GM21360 (cell line): ENCODE measurements around the gene CRYGS.
"Not testable (repeated sequence)": the region's sequence is repeated elsewhere in the genome, so short reads cannot be mapped to it uniquely, and the experiment has no call there.

Experiments
- ATAC-seq: cut with Tn5 transposase; IDR thresholded peaks from one replicate; pipeline ENCODE4 v1.9.1; 2021; ENCODE audit warnings: mild to moderate bottlenecking, moderate library complexity; ENCODE audit not compliant: unreplicated experiment

CRYGS gene

DNA sequence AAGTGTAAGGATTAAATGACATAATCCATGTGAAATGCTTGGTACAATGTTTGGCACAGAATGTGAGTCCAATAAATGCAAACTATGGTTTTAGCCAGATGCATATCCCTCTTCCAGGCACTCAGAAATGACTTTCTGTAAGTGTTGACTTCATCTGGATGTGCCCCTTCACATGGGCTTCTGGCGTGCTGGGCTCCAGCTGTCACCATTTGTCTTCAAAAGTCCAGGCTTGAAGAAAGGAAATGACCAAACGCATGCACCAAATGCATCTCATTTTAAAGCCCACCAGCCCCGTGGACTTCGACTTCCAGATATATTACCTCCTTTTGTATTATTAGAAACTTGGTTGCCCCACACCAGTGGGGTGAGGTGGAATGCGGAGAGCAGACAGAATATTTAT lies 23.7 kb downstream of the CRYGS start:
- ATAC-seq: no peak

DNA sequence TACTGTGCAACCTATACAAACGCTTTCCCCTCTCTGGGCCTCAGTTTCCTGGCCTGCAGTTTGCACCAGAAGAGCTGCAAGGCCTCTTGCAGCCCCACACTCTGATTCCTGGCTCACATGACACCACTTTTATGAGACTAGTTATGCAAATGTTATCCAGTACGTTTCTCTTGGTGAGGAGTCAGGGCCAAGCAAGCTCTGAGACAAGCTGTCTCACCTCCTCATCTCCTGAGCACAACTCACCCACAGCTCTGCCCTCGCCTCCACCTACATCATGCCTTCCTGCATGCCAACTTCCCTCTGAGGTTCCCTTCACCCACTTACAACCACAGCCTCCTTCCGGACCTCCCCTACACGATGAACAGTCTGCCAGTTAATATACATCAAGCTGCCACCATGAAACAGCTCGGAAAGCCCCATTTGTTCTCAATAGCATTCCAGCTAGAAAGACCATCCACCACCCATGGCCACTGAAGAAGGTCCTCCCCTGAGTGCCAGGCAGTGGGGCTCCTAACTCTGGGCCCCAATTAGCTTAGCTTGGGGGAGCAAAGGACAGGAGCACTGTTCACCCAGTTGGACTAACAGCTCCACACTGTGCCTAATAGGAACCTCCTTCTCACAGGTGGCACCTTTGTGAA lies 25.0 kb downstream of the CRYGS start:
- no peak for ATAC-seq

DNA sequence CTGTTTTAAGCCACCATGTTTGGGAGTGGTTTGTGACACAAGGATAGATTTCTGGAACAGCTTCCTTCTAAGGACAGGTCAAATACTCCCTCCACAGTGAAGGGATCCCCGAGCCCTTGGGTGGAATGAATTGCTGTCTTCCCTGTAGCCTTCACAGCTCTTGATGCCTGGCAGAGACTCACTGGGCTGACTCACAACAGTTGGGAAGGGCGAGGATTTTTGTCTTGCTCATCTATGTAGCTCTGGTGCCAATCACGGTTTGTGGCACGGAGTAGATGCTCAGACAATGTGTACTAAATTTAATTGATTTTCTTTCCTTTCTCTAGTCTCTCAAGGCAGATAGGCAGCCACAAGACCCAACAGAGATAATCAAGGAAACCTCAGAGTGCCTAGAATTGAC lies 27.0 kb downstream of the CRYGS start:
- no peak for ATAC-seq

DNA sequence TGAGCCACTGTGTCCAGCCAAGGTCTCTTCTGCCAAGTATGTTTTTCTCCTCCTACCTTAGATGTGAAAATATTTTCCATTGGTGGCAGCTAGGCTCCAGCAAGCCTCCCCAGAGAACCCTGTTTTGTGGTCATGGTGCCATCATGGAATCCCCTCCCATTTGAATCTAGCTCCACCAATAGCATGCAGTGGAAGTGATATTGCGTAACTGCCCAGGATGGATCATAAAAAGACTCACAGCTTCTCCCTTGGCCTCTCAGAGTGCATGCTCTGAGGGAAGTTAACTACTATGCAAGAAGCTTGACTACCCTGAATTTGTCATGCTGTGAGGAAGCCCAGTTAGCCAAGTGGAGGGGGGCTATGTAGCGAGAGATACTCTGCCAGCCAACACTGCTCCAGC lies 27.5 kb downstream of the CRYGS start:
- no peak for ATAC-seq

GRCh38 chr3:186515125-186515524 lies 29.1 kb downstream of the CRYGS start:
- ATAC-seq: no peak

DNA sequence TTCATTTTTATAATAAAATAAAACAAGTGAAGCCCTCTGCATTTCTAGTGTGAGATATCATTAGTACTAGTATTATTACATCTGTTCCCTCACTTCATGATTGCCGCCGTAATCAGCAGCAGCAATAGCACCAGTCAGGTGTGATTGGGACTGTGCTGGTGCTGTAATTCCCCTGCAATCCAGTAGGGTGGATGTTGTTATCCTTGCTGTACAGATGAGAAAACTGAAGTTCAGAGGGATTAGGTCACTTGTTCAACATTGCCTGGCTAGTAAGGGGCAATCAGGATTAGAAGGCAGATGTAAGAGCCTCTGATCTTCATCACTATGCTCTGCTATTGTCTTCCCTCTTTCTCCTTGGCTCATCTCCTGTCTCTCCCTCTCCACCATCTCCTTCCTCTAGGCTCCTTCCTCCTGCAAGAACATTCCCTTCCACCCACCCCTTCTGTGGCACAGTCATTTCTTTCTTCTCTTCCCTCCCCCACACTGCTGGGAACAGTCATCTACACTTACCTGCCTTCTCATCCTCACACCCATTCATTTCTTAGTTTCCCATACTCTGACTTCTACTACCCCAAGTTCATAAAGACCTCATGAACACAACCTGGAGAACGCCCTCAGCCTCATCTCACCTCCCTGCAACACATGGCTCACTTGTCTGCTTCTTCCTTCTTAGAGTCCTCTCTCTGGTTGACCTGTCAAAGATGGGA lies 29.7 kb downstream of the CRYGS start:
- no peak for ATAC-seq

GRCh38 chr3:186513386-186513785 lies 30.8 kb downstream of the CRYGS start:
- no peak for ATAC-seq

GRCh38 chr3:186512570-186513302 lies 31.4 kb downstream of the CRYGS start:
- no peak for ATAC-seq

GRCh38 chr3:186511702-186512101 lies 32.5 kb downstream of the CRYGS start:
- no peak for ATAC-seq

DNA sequence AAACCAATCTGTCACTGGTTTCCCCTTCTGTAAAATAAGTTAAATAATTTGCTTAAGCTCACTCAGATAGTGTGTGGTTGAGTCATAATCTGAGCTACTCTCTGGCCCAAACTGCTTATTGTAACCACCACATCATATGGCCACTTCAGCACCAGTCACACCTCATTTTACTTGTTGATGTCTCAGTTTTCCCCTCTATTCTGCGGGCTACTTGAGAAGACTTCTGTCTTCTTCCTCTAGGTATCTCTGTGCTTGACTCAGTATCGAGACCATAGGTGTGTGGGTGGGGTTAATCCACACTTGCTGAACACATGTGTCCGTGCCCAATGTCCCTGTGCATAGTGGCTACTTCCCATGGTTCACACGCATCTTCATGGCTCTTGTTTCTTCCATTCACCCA lies 32.9 kb downstream of the CRYGS start:
- peak; percentile 72 for ATAC-seq

DNA sequence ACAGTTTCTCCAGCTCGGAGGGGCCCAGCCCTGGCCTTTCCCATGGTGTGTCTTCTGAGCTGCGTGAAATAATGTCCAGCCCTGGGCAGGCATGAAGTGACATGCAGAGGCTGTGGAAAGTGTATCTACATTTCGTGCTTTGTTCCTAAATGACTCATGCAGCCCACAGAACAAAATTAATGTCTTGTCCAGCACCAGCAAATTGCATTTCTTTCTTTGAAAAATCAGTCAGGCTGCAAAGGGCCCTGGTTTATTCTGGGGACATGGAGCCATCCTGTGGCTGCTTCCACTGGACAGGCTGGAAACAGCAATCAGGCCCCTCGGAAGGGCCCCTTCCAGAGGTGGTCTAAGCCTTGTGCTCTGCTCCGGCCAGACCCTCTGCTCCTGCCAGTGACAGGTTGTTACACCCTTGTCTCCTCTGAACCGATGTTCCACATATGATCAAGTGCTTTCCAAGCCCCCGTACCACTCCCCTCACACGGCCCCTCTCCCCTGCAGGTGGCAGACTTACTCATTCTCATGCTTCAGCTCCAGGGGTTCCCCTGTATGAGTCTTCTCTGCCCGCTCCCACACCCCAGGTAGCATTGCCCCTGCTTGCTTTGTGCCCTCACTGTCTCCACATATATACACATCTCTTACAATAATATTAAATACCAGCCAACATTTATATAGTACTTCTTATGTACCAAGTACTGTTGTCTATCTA lies 33.7 kb downstream of the CRYGS start:
- peak; percentile 27 for ATAC-seq

DNA sequence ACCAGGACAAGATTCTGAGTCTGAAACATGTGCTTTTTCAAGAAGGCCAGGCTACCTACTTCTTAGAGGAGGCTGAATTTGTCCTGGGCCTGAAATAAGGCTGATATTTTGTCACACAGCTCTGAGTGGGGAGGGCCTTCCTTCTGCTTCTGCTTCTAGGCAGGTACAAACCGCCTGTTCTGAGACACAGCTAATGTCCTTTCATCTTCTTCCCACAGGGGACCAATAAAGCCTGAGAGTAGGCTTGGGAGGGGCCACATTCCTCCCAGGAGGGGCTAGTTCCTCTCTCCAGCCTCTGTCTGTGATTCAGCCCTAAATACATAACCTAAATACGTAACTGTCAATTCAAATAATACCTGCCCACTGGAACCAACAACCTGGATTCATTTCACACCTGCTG lies 34.8 kb downstream of the CRYGS start:
- ATAC-seq: no peak

DNA sequence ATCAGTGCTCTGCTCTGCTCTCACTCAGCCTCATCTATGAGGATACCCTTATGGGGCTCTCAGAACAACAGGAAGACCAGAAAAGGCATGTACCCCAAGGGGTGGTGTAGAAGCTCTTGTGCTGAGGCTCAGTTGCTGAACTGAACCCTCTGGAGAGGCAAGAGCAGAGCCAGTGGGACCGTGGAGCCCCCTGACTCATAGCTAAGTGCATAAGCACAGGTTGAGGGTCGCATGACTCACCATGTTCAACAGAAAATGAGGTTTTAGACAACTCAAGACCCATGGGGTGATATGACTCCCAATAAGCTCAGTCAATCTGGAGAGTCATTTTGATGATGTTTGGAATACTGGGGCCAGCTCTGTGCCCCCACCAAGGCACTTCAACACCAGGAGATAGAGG lies 37.3 kb downstream of the CRYGS start:
- ATAC-seq: no peak

- no peak for ATAC-seq
These were observed 37.9 kb downstream of the CRYGS start for GRCh38 chr3:186506191-186506739.

- ATAC-seq: no peak
These were observed 41.0 kb downstream of the CRYGS start for GRCh38 chr3:186502966-186503712.

DNA sequence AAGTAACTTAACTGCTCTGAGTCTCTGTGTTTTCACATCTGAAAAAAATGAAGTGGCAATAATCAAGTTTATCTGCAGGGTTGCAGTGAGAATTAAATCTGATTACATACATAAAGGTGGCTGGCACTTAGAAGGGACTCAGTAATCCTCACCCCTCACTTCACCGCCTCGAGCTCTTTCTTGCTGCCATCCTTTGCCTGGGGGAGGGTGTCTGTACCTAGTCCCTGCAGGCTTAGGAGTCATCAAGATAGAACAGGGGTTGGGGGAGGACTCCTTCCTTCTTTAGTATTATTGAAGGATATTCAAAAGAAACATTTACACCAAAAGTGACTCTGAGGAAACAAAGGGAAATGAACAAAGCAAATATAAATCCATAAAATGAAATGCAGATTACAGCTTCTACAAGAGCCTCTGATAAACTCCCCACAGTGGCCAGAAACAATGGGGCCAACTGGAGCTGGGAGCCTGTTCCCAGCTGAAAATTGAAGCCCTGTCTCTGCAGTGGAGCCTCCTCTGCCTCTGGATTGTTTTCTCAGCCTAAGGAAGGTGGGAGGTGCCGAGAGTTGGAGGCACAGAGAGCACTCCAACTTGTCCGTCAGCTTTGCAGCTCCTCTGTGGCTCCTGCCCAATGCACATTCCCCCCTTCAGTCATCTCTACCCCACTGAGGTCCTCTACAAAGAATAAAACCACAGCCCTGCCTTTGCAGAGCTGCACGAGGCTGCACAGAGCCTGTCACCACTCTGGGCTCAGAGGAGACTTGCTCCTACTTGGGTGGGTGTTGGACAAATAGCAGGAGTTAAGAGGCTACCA lies 41.8 kb downstream of the CRYGS start:
- ATAC-seq: no peak

DNA sequence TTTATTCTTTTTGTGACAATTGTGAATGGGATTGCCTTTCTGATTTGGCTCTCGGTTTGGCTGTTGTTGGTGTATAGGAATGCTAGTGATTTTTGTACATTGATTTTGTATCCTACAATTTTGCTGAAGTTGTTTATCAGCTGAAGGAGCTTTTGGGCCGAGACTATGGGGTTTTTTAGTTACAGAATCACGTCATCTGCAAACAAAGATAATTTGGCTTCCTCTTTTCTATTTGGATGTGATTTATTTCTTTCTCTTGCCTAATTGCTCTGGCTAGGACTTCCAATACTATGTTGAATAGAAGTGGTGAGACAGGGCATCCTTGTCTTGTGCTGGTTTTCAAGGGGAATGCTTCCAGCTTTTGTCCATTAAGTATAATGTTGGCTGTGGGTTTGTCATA lies 44.2 kb downstream of the CRYGS start:
- ATAC-seq: not testable (repeated sequence)

DNA sequence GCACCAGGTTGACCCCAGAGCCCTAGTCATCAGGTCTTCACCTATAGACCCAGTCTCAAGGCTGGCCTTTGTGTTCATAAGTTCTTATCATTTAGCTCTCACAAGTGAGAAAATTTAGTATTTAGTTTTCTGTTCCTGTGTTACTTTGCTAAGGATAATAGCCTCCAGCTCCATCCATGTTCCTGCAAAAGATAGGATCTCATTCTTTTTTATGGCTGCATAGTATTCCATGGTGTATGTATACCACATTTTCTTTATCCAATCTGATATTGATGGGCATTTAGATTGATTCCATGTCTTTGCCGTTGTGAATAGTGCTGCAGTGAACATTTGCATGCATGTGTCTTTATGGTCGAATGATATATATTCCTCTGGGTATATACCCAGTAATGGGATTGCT lies 46.2 kb downstream of the CRYGS start:
- not testable (repeated sequence) for ATAC-seq

GRCh38 chr3:186497608-186498007 lies 46.6 kb downstream of the CRYGS start:
- no peak for ATAC-seq

DNA sequence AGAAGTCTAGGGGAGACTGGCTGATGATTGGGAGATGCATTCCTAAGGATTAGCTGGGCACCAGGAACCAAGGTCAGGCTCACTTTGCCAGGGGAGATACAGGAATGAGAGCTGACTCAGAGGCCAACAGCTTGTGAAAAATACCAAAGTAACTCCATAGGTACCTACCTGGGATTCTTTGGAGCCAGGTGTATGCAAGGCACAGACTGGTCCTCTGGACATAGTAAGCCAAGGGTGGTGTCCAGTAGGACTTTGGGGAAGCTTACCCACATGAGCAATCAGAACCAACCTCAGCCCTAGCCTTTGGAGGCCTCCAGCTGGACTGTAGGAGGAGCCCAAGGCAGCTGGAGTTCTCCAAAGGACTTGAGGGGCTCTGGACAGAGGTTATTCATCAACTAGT lies 47.5 kb downstream of the CRYGS start:
- ATAC-seq: no peak
